Dermis blood vessel endothelial cell (primary cell): Measurements from ENCODE around the gene EID2B. TPM values are rescaled to one million over a fixed set of nuclear protein-coding genes. Genes with fewer than 3 reads are reported as not detected.

Experiments used
- DNase-seq: peaks from one replicate; pipeline ENCODE4 v3.0.0; 2010
- total RNA-seq: library from RNA; depleted of rRNA; stranded (reverse); fragments of >200 nt; gene quantifications from 2 replicates; pipeline ENCODE4 v1.2.3, GENCODE V29; 2014

The EID2B gene
- 2.2 and 2.7 TPM in 2 replicates for total RNA-seq

GRCh38 chr19:39532233-39533002, at the start of gene EID2B:
EID2B (minus strand) TSS chr19:39532852; CDS start chr19:39532802, 50 bp downstream.
- DNase-seq, result peak; percentile 98

- DNase-seq, result no peak
These were observed 49.8 kb upstream of the EID2B start for GRCh38 chr19:39582442-39582841.

- DNase-seq, result no peak
These were observed 36.0 kb upstream of the EID2B start for GRCh38 chr19:39568604-39569003.

- DNase-seq, result no peak
These were observed 33.4 kb upstream of the EID2B start for GRCh38 chr19:39566064-39566463.

GRCh38 chr19:39563408-39563807, 30.8 kb upstream of the EID2B start:
- peak; percentile 29 for DNase-seq

GRCh38 chr19:39558624-39559117, 26.0 kb upstream of the EID2B start:
- no peak for DNase-seq

GRCh38 chr19:39557811-39558623, 25.4 kb upstream of the EID2B start:
- no peak for DNase-seq

- no peak for DNase-seq
These were observed 23.2 kb upstream of the EID2B start for GRCh38 chr19:39555883-39556282.

GRCh38 chr19:39554701-39555311, 22.2 kb upstream of the EID2B start:
- no peak for DNase-seq

- DNase-seq, result no peak
These were observed 20.5 kb upstream of the EID2B start for GRCh38 chr19:39553082-39553652.

GRCh38 chr19:39550197-39550596, 17.5 kb upstream of the EID2B start:
- no peak for DNase-seq

GRCh38 chr19:39546599-39546998, 13.9 kb upstream of the EID2B start:
- no peak for DNase-seq

- DNase-seq, result no peak
These were observed 12.3 kb upstream of the EID2B start for GRCh38 chr19:39544911-39545310.

GRCh38 chr19:39544226-39544903, 11.7 kb upstream of the EID2B start:
- DNase-seq, result no peak

GRCh38 chr19:39543477-39543857, 10.8 kb upstream of the EID2B start:
- DNase-seq, result no peak

GRCh38 chr19:39542206-39542605, 9.6 kb upstream of the EID2B start:
- peak; percentile 83 for DNase-seq

- no peak for DNase-seq
These were observed 7.7 kb upstream of the EID2B start for GRCh38 chr19:39540333-39540673.

GRCh38 chr19:39539518-39540332, 7.1 kb upstream of the EID2B start, which contains the start of gene EID2:
EID2 (minus strand) TSS chr19:39540161; CDS start chr19:39540079, 82 bp downstream.
- DNase-seq, result peak; percentile 97

GRCh38 chr19:39539165-39539517, 6.5 kb upstream of the EID2B start:
- DNase-seq, result no peak

- DNase-seq, result no peak
These were observed 1.1 kb upstream of the EID2B start for GRCh38 chr19:39533791-39534190.

- DNase-seq, result no peak
These were observed 406 bp upstream of the EID2B start for GRCh38 chr19:39533003-39533512.
